Uterus (tissue), 2 donors: ENCODE results near the gene MFNG.

Source experiments
- CTCF ChIP-seq, 4 experiments: fragments of 200-600 bp in 2 of 4; fragments of 450-650 bp in 2 of 4; sonication (generic) in 2 of 4; IDR thresholded peaks; one replicate each; pipeline ENCODE4 v1.5.1; 2016 to 2019; ENCODE audit warnings: antibody characterized with exemption in 4 of 4, mild to moderate bottlenecking in 2 of 4, moderate library complexity in 1 of 4
- POLR2A ChIP-seq, 2 donors: fragments of 450-650 bp; IDR thresholded peaks; one replicate each; pipeline ENCODE4 v1.6.1; 2016; ENCODE audit warnings: antibody characterized with exemption in 2 of 2, mild to moderate bottlenecking in 1 of 2, moderate library complexity in 1 of 2

- TF ChIP-seq CTCF (IDR thresholded peaks at IDR 0.05), result no peak
- TF ChIP-seq POLR2A (IDR thresholded peaks at IDR 0.05), result no peak
These were observed 58.2 kb downstream of the MFNG start for GRCh38 chr22:37427711-37428635.
